T-helper 9 cell (primary cell): Measurements from ENCODE around the gene HSPA1A.
"Not testable (repeated sequence)": the region's sequence is repeated elsewhere in the genome, so short reads cannot be mapped to it uniquely, and the experiment has no call there.

ENCODE experiments used
- DNase-seq: peaks from one replicate; pipeline ENCODE4 v3.0.0-alpha.2; 2020

Gene HSPA1A

GRCh38 chr6:31781244-31782125 is 33.9 kb upstream of the HSPA1A start:
- no peak for DNase-seq

GRCh38 chr6:31782126-31782855 is 33.1 kb upstream of the HSPA1A start:
- no peak for DNase-seq

GRCh38 chr6:31784098-31784925 is 31.0 kb upstream of the HSPA1A start:
- no peak for DNase-seq

- DNase-seq: no peak
Observed at GRCh38 chr6:31785475-31785874, 29.9 kb upstream of the HSPA1A start.

DNA sequence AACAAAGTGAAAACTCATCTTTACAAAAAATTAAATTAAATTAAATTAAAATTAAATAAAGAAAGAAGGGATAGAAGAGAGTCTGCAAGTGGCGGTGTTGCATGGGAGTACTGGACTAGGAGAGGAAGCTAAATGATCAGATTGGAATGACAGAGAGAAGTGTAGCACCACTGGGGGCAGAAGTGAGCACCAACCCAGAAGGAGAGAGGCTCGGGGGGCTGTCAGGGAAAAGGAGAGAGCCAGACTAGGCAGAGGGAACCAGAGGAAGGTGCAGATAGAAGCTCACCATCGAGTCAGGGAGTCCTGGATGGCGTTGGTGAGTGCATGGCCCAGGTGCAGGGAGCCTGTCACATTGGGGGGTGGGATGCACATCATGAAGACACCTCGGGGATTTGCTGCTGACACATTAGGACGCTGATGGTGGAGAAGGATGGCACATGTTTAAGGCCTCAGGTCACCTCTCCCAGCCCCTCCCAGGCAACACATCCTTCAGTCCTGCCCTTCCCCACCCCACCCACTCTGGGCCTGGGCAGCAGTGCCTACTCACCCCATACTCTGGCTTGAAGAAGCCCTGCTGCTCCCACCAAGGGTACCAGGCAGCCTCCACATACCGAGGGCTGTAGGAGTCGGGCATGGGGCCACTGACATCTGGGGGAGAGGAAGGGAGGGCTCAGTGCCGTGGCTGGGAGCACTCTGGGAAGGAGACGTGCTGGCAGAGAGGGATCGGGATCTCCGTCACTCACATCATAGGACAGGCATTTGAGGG is 23.8 kb upstream of the HSPA1A start:
- DNase-seq: no peak

DNA sequence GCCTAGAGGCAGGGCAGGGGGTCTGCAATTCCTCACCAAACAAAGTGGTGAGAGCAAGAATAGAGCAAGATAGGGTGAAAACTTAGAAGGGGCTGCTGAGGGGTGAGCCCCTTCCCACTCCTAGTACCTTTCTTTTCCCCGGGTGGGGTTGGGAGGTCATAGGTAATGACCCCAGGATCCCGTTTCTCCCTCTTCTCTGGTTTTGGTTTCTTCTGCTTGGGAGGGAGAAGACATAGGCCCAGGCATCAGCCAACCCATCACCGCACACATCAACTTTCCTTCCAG is 23.3 kb upstream of the HSPA1A start:
- no peak for DNase-seq

DNA sequence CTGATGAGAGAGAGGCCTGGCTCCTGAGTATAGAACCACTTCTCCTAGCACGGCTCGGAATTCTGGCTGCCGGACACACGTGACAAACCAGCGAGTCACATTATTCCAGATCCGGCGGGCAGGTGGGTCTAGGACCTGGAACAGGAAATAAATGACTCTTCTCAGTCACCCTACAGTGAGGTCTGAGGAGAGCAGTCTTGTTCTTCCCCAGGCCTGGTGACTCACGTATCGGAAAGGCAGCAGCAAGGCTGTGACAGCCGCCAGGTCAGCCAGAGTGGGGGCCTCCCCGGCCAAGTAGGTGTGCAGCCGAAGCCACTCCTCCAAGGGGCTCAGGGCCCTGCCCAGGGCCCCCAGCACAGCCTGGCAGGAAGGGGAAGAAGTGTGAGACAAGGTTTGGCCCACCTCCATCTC is 22.6 kb upstream of the HSPA1A start:
- DNase-seq: no peak

- not testable (repeated sequence) for DNase-seq
Observed at GRCh38 chr6:31793927-31794245, 21.5 kb upstream of the HSPA1A start.

DNA sequence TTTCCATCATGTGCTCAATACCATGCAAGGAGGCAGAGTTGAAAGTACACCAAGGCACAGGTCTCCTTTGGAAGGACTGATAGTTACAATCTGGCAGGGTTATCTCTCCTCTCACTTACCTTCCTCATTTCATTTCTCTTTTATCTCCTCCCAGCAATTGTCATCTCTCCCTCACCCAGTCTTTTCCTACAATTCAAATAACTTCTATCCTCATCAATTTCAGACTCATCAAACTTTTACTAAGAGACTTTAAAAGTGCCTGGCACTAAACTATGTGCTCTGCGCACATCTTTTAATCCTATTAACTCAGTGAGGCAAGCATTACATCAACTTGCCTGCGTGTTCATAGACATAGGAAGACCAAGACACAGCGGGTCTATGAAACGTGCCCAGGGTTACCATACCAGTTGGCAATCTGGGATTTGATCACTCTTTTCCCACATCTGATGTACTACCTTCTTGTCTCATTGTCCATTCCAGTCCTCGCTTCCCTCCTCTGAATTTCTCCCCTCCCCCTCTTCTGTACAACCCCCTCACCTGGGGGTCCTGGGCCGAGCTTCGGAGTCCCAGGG is 21.0 kb upstream of the HSPA1A start:
- no peak for DNase-seq

DNA sequence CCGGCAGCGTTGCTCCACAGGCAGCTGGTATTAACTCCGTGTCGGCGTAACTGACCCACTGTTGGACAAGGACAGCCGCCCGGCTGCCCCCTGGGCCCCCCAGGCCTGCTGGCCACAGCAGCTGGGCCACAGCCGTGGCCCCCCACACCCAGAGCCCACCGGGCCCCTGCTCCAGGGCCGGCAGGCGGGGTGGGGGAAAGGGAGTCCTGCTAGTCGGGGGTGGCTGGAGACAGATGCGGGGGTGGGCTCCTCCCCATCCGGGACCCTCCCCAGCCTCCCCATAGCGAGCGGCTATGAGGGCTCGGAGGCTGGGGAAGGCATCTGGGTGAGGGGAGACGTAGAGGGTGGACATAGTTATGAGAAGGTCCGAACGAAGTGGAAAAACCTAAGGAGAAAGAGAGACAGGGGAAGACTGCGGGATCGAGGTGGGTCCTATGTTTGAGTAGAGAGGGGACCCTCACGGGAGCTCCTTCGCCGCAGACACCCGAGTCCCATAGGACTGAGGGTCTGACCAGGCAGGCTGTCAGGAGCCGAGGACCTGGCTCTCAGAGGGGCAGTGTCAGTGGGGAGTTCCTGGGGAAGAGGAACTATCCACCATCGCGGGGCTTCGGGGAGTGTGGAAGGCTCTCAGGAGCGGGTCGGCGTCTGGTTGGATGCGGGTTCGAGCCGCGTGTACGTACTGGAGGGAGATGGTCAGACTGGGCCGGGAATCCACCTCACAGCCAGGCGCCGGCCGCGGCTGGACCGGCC is 20.3 kb upstream of the HSPA1A start:
- DNase-seq: no peak

- peak; percentile 74 for DNase-seq
Observed at GRCh38 chr6:31795616-31796298, 19.6 kb upstream of the HSPA1A start, which contains the start of gene VARS1. TSS of gene VARS1 (minus strand) at chr6:31795752. CDS start at chr6:31795217, 535 bp downstream.

DNA sequence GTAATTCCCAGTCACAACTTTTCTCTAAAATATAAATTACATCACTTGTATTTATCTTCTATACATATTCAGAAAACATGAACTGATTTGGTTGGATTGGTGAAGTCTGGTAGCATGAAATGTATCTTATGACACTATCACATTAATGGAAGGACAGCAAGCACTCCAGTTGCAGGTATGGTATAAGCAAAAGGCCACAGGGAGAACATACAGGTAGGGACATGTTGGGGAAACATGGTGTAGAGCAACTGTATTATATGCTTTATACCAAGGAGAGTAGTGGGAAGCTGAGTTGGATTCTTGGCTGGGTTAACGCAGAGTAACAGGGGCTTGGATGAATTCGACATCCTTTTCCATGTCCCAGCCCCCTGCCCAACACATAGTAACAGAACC is 18.4 kb upstream of the HSPA1A start:
- DNase-seq: no peak

DNA sequence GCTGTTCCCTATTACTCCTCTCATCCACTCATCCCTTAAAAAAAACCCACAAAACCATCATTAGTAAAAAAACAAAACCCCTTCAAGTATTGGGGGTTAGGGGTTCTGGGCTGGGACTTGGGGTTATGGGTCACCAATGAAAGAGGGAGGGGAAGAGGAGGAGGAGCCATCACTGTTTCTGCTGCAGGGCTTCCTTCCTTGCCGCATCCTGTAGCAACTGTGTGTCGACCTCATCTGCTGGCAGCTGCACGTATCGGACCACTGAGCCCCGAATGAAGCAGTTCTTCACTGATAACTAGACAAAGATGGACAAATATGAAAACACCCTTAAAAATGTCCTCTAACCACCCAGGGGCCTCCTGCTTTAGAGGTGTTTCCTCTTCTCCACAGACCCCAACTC is 17.8 kb upstream of the HSPA1A start:
- DNase-seq: peak; percentile 24

DNA sequence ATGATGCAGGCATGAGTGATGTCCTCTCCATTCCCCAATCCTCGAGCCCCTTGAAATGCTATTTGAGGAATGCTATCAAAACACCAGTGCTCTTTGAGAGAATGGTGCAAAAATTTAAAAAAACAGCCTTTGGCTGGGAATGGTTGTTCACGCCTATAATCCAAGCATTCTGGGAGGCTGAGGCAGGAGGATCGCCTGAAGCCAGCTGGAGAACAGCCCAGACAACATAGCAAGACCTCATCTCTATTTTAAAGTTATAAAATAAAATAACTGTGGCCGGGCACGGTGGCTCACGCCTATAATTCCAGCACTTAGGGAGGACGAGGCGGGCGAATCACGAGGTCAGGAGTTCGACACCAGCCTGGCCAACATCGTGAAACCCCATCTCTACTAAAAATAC is 15.6 kb upstream of the HSPA1A start:
- no peak for DNase-seq

- not testable (repeated sequence) for DNase-seq
Observed at GRCh38 chr6:31801031-31801927, 14.1 kb upstream of the HSPA1A start.

DNA sequence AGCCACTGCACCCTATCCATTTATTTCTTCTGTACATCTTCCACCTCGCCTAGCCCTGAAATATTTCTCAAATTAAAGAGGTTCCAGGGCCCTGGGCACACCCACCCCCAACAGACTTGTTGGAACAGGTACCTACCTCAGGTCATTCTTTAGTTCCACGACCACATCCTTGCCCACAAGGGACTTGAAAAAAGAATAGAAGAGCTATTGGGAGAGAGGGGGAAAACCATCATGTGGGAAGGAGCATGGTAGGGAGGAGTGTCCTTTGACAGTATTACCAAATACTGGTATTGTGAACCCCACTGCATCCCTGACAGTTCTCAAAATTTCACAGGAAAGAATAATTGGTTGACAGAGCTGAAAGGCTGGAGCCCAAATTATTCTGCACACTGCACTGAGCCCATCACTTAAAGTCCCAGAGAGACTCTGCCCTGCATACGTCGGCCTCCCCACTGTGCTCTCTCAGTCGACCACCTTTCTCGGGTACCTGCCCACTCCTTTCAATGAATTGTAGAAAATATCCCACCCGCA is 9.3 kb upstream of the HSPA1A start:
- no peak for DNase-seq

DNA sequence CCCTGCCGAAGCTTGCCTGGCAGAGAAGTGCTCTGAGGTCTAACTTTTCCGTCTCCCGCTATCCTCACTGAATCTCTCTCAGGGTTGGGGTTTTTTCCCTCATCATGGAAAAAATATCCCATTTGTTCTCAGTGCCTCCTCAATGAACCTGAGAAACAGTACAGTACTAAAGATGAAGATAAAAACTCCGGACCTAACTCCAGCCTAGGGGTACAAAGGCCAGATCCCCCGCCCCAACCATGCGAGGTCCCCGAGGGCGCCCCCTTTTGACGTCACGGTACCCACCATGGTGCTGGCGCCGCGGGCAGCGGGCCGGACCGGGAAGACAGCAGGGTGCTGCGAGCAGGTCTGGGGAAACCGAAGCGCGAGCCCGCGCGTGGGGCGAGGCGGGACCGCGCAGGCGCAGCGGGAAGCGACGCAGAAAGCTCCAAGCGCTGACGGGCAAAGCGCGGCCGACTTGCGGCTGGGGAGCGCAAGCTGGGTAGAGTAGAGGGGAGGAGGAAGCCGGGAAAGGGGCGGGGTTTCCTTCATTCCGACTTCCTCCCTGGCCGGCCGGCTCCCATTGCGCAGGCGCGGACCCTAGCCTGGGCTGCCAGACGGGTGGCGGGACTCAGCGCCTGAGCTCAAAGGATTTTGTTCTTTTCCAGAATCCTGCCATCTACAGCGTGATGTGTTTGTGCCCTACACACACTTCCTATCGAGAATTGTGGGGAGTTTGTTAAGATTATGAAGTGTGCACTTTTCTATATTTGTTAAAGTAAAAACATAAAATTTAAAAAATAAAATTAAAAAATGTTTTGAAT is 8.7 kb upstream of the HSPA1A start, which contains the start of gene LSM2:
TSS of gene LSM2 (minus strand) at position 497 of the 803 bp plus-strand sequence. CDS start at position 288, 209 bp downstream.
- peak; percentile 96 for DNase-seq

- DNase-seq: not testable (repeated sequence)
Observed at GRCh38 chr6:31808599-31808998, 6.7 kb upstream of the HSPA1A start.

- DNase-seq: no peak
Observed at GRCh38 chr6:31811645-31812044, 3.7 kb upstream of the HSPA1A start.
